ENCODE measurements around the gene CEMIP.

CEMIP gene

DNA sequence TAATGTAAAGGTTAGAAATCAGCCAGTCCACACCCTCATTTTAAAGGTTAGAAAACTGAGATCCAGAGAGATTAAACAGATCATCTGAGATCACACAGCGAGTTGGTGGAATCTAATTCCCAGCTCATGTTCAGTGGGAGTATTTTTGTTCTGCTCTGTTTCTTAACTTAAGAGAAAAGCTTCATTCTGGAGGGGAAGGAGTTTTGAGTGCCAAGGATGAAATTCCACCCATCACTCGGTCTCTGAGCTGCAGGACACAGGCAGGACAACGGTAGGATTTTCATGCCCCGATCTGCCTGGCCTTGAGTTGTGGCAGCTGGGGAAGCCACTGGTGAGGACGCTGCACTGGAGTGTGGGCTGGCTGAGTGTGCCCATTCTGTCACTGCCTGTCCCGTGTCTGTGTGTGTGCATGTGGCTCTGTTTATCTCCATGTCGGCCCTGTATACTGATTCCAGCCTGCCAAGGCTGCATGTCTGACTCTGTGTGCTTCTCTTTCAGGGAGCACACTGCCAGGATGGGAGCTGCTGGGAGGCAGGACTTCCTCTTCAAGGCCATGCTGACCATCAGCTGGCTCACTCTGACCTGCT, 94.3 kb downstream of the CEMIP start:
- TF ChIP-seq ZNF423 (tag by site-specific recombination; IDR thresholded peaks at IDR 0.05) (no peak), ZNF140 (tag by site-specific recombination; IDR thresholded peaks at IDR 0.05) (no peak), ZNF311 (tag by site-specific recombination; IDR thresholded peaks at IDR 0.05; ENCODE audit: borderline replicate concordance) (no peak)
- POLR2A ChIA-PET, result no interaction called here

DNA sequence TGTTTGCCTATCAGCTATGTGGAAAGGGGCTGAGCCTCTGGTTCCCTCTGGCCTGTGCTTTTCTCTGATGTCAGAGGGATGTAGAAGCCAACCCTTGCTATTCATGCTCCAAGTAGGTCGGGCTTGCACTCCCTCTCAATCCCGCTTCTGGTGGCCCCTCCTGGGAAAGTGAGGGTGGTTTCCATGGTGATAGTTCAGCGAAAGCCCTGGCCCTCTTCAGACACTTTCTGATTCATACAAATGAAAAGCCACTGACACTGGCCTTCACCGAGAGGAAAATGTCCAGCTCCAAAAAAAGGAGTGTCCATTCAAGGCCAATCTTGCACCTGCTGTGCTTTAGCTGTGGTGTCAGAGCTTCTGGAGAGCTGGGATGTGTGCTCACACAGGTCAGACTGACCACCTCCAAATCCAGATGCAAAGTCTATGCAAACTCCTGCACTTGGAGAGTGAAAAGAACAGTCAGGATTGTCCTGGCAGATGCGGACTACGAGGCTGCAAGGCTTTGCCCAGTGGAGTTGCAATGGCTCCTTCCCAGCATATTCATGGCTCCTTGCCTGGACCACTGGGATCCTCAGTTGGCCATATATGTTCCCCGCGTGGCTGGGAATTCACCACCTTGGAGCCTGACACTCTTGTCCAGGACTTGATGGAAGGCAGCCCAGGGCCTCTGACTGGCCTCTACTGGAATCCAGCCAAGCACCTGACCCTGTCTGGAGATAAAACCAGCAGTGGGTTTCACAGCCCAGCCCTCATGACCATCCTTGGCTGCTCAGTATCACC, 96.6 kb downstream of the CEMIP start:
- CTCF ChIA-PET, result no interaction called here
- Histone ChIP-seq H3K4me3 (ENCODE audit: low read depth, low read length) (no peak overlapping the region), H3K4me1 (ENCODE audit: control insufficient read depth, insufficient read depth, low read length) (no peaks in the 10 kb centered on the region), H3K27ac (ENCODE audit: extremely low read depth, low read depth, low read length) (no peak overlapping the region), H3K36me3 (ENCODE audit: control insufficient read depth in 2 of 2, insufficient read depth in 1 of 2, low read length in 2 of 2) (no peaks in the 10 kb centered on the region), H3K9me3 (ENCODE audit: control insufficient read depth, insufficient read depth, low read depth, low read length) (no peaks in the 10 kb centered on the region)
- TF ChIP-seq, protein P1, sequence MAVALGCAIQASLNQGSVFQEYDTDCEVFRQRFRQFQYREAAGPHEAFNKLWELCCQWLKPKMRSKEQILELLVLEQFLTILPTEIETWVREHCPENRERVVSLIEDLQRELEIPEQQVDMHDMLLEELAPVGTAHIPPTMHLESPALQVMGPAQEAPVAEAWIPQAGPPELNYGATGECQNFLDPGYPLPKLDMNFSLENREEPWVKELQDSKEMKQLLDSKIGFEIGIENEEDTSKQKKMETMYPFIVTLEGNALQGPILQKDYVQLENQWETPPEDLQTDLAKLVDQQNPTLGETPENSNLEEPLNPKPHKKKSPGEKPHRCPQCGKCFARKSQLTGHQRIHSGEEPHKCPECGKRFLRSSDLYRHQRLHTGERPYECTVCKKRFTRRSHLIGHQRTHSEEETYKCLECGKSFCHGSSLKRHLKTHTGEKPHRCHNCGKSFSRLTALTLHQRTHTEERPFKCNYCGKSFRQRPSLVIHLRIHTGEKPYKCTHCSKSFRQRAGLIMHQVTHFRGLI (tag by site-specific recombination; IDR thresholded peaks at IDR 0.05), result peak; percentile 66; the same call in 1 of the 2 replicates
- no peak for TF ChIP-seq TCF7L2 (IDR thresholded peaks at IDR 0.05; ENCODE audit: borderline replicate concordance, low read depth, low read length)
- POLR2A ChIA-PET, result no interaction called here

More for the DNA sequence above, 94.3 kb downstream of the CEMIP start:
- H3K36me3 ChIP-seq (ENCODE audit: control insufficient read depth in 2 of 2, insufficient read depth in 1 of 2, low read length in 2 of 2), result no peaks in the 10 kb centered on the region
- no peak overlapping the region for H3K27ac ChIP-seq (ENCODE audit: extremely low read depth, low read depth, low read length)
- no peaks in the 10 kb centered on the region for H3K9me3 ChIP-seq (ENCODE audit: control insufficient read depth, insufficient read depth, low read depth, low read length)
- CTCF ChIA-PET, result interaction anchor here (0.6 to 1.2 kb wide), 3 partner anchors 40 to 97 kb away, joined by 3 read pairs; partner anchors contain the start of gene CEMIP
- no peaks in the 10 kb centered on the region for H3K4me1 ChIP-seq (ENCODE audit: control insufficient read depth, insufficient read depth, low read length)
- no peak overlapping the region for H3K4me3 ChIP-seq (ENCODE audit: low read depth, low read length)

DNA sequence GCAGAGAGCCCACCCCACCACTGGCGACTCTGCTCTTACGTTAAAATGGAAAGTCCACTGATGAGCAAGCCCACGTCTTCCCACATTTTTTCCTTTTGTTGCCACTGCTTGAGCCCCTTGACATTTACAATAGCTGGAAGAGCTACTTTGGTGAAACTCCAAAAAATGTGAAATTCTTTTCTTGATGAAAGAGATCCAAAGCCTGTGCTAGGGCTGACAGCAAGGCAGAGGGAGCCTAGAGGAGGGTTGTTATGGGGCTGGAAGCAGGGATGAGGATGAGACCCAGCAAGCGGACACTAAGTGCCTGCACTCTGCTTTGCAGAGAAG, 97.1 kb downstream of the CEMIP start:
- CTCF ChIA-PET, result no interaction called here
- Histone ChIP-seq H3K4me3 (ENCODE audit: low read depth, low read length) (no peak overlapping the region), H3K27ac (ENCODE audit: extremely low read depth, low read depth, low read length) (no peak overlapping the region), H3K4me1 (ENCODE audit: control insufficient read depth, insufficient read depth, low read length) (no peaks in the 10 kb centered on the region), H3K9me3 (ENCODE audit: control insufficient read depth, insufficient read depth, low read depth, low read length) (no peaks in the 10 kb centered on the region), H3K36me3 (ENCODE audit: control insufficient read depth in 2 of 2, insufficient read depth in 1 of 2, low read length in 2 of 2) (no peaks in the 10 kb centered on the region)
- POLR2A ChIA-PET, result no interaction called here
- TF ChIP-seq EGR2 (tag by site-specific recombination; IDR thresholded peaks at IDR 0.05; ENCODE audit: low read depth) (no peak), SALL2 (tag by site-specific recombination; IDR thresholded peaks at IDR 0.05; ENCODE audit: borderline replicate concordance) (no peak), ZNF404 (tag by site-specific recombination; IDR thresholded peaks at IDR 0.05) (no peak), ZNF394 (tag by site-specific recombination; IDR thresholded peaks at IDR 0.05; ENCODE audit: borderline replicate concordance) (no peak), ZNF341 (tag by site-specific recombination; IDR thresholded peaks at IDR 0.05; ENCODE audit: low read depth) (no peak), BCL11A (tag by site-specific recombination; IDR thresholded peaks at IDR 0.05; ENCODE audit: low read depth) (no peak), ZNF624 (tag by site-specific recombination; IDR thresholded peaks at IDR 0.05) (no peak), ZNF768 (tag by site-specific recombination; IDR thresholded peaks at IDR 0.05) (no peak), ZSCAN30 (tag by site-specific recombination; IDR thresholded peaks at IDR 0.05) (no peak), ZNF664 (tag by site-specific recombination; IDR thresholded peaks at IDR 0.05) (no peak), ZXDB (tag by site-specific recombination; IDR thresholded peaks at IDR 0.05) (no peak), ZBTB8A (tag by site-specific recombination; IDR thresholded peaks at IDR 0.05) (no peak), GLI2 (tag by site-specific recombination; IDR thresholded peaks at IDR 0.05; ENCODE audit: borderline replicate concordance, low read depth) (no peak)
- TF ChIP-seq, protein P2, sequence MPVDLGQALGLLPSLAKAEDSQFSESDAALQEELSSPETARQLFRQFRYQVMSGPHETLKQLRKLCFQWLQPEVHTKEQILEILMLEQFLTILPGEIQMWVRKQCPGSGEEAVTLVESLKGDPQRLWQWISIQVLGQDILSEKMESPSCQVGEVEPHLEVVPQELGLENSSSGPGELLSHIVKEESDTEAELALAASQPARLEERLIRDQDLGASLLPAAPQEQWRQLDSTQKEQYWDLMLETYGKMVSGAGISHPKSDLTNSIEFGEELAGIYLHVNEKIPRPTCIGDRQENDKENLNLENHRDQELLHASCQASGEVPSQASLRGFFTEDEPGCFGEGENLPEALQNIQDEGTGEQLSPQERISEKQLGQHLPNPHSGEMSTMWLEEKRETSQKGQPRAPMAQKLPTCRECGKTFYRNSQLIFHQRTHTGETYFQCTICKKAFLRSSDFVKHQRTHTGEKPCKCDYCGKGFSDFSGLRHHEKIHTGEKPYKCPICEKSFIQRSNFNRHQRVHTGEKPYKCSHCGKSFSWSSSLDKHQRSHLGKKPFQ (tag by site-specific recombination; IDR thresholded peaks at IDR 0.05), result no peak
- TF ChIP-seq, protein P3, sequence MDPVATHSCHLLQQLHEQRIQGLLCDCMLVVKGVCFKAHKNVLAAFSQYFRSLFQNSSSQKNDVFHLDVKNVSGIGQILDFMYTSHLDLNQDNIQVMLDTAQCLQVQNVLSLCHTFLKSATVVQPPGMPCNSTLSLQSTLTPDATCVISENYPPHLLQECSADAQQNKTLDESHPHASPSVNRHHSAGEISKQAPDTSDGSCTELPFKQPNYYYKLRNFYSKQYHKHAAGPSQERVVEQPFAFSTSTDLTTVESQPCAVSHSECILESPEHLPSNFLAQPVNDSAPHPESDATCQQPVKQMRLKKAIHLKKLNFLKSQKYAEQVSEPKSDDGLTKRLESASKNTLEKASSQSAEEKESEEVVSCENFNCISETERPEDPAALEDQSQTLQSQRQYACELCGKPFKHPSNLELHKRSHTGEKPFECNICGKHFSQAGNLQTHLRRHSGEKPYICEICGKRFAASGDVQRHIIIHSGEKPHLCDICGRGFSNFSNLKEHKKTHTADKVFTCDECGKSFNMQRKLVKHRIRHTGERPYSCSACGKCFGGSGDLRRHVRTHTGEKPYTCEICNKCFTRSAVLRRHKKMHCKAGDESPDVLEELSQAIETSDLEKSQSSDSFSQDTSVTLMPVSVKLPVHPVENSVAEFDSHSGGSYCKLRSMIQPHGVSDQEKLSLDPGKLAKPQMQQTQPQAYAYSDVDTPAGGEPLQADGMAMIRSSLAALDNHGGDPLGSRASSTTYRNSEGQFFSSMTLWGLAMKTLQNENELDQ (tag by site-specific recombination; IDR thresholded peaks at IDR 0.05; ENCODE audit: low read depth), result no peak

Data from HEK293 (cell line).